ENCODE results near the gene MAP3K5. TPM values are rescaled to one million over a fixed set of nuclear protein-coding genes. Genes with fewer than 3 reads are reported as not detected.

MAP3K5 gene
- total and polyA plus RNA-seq, 2 of the 8 experiments (the other 6 are each of a cell fraction or from before 2014, with no cell fraction given) = 0.63 to 2.6 TPM

- TF ChIP-seq TAF1 (IDR thresholded peaks at IDR 0.05; ENCODE audit: low read depth, low read length) (no peak), RBBP5 (IDR thresholded peaks at IDR 0.05; ENCODE audit: borderline replicate concordance, low read depth, low read length) (no peak), CREB1 (IDR thresholded peaks at IDR 0.05) (no peak), BACH1 (IDR thresholded peaks at IDR 0.05; ENCODE audit: low read length) (no peak), NRF1 (IDR thresholded peaks at IDR 0.05; ENCODE audit: low read depth, low read length) (no peak)
These were observed 224.1 kb downstream of the MAP3K5 start (continued) for GRCh38 chr6:136568129-136568528.

Data from H1 (cell line).